Endothelial cell of umbilical vein (primary cell): Measurements from ENCODE around the gene LDAF1. TPM values are rescaled to one million over a fixed set of nuclear protein-coding genes. Genes with fewer than 3 reads are reported as not detected.

Source experiments
- BruUV-seq: library from RNA; stranded (reverse); fragments of 400-500 nt; replicated peaks from 2 replicates; lab custom pipeline; 2021; lab: Mats Ljungman, UMichigan
- CTCF ChIA-PET: fragments of 300-600, 350-600 bp; sonication (Branson Sonifier 250); formaldehyde crosslinking; loops from one replicate; lab custom pipeline; 2021; ENCODE audit warnings: antibody characterized with exemption, inconsistent platforms; lab: Charles Lee
- POLR2A ChIA-PET: fragments of 300-600, 350-600 bp; sonication (Branson Sonifier 250); formaldehyde crosslinking; loops from one replicate; lab custom pipeline; 2021; ENCODE audit warnings: antibody characterized with exemption, inconsistent platforms; lab: Charles Lee
- DNase-seq: peaks from one replicate; pipeline ENCODE4 v3.0.0-alpha.2; 2011; ENCODE audit warnings: low read depth, low spot score
- FAIRE-seq: peaks from 2 replicates; lab custom pipeline; 2011; peaks lifted over from hg19 to GRCh38; lab: Jason Lieb, UNC
- H2AFZ ChIP-seq: 2 replicates; pipeline ENCODE4 v1.6.0; 2012; ENCODE audit warnings: low read depth, low read length, control low read depth, inconsistent platforms
- H3K27ac ChIP-seq: 2 replicates; pipeline ENCODE4 v1.5.1; 2011; ENCODE audit warnings: low read depth, mild to moderate bottlenecking, control low read depth, low read length, moderate library complexity; ENCODE audit not compliant: insufficient read depth
- H3K27me3 ChIP-seq, 2 experiments: 2 replicates each; pipeline versions ENCODE4 v1.6.0 to v1.6.1; 2011; ENCODE audit warnings: low read length in 2 of 2, mixed read lengths in 1 of 2; ENCODE audit not compliant: control insufficient read depth in 2 of 2, insufficient read depth in 2 of 2
- H3K36me3 ChIP-seq, 2 experiments: 2 replicates in 1 of 2; 3 replicates in 1 of 2; pipeline ENCODE4 v1.5.1; 2011; ENCODE audit warnings: low read length in 2 of 2, mild to moderate bottlenecking in 1 of 2, moderate library complexity in 1 of 2; ENCODE audit not compliant: control insufficient read depth in 2 of 2, insufficient read depth in 2 of 2; ENCODE audit errors: extremely low read depth in 1 of 2
- H3K4me1 ChIP-seq: 3 replicates; pipeline ENCODE4 v1.5.1; 2011; ENCODE audit warnings: mild to moderate bottlenecking, low read length; ENCODE audit not compliant: control insufficient read depth, insufficient read depth; ENCODE audit errors: extremely low read depth
- H3K4me2 ChIP-seq: 2 replicates; pipeline ENCODE4 v1.6.1; 2011; ENCODE audit warnings: low read length, control low read depth, mixed read lengths; ENCODE audit not compliant: insufficient read depth
- H3K4me3 ChIP-seq, 3 experiments: fragments of 200-600 bp in 1 of 3; sonication (generic), shearing (Covaris generic) in 1 of 3; replicated peaks in 1 of 3; 2 replicates each; pipeline ENCODE4 v1.5.1; 2011 to 2016; ENCODE audit warnings: control low read depth in 3 of 3, low read length in 3 of 3, mild to moderate bottlenecking in 2 of 3, inconsistent platforms in 1 of 3, low read depth in 1 of 3, moderate library complexity in 1 of 3; ENCODE audit not compliant: insufficient read depth in 1 of 3
- H3K79me2 ChIP-seq: 2 replicates; pipeline ENCODE4 v1.6.0; 2012; ENCODE audit warnings: low read length, inconsistent platforms; ENCODE audit not compliant: control insufficient read depth, insufficient read depth
- H3K9ac ChIP-seq: replicated peaks from 2 replicates; pipeline ENCODE3; 2011; ENCODE audit warnings: low read length, control low read depth; ENCODE audit not compliant: insufficient read depth; ENCODE audit errors: extremely low read depth
- H3K9me1 ChIP-seq: replicated peaks from 3 replicates; pipeline ENCODE4 v1.6.0; 2011; ENCODE audit warnings: mild to moderate bottlenecking, low read length; ENCODE audit not compliant: control insufficient read depth, insufficient read depth; ENCODE audit errors: extremely low read depth
- H3K9me3 ChIP-seq: replicated peaks from 2 replicates; pipeline ENCODE4 v1.5.1; 2012; ENCODE audit warnings: low read length, inconsistent platforms; ENCODE audit not compliant: control insufficient read depth, insufficient read depth
- H4K20me1 ChIP-seq: replicated peaks from 2 replicates; pipeline ENCODE3; 2011; ENCODE audit warnings: mild to moderate bottlenecking, low read length; ENCODE audit not compliant: control insufficient read depth, insufficient read depth; ENCODE audit errors: extremely low read depth
- EZH2 ChIP-seq: IDR thresholded peaks from 2 replicates; pipeline ENCODE4 v1.6.1; 2012; ENCODE audit warnings: borderline replicate concordance, low read depth, mild to moderate bottlenecking, moderate library complexity, low read length, inconsistent platforms; ENCODE audit not compliant: severe bottlenecking
- FOS ChIP-seq: IDR thresholded peaks from 2 replicates; pipeline ENCODE4 v1.6.1; 2011; ENCODE audit warnings: mild to moderate bottlenecking, low read length, moderate library complexity, borderline replicate concordance; ENCODE audit not compliant: insufficient read depth
- GATA2 ChIP-seq: IDR thresholded peaks from 2 replicates; pipeline ENCODE4 v1.7.0; 2011; ENCODE audit warnings: low read depth, mild to moderate bottlenecking, moderate library complexity, mixed read lengths, low read length; ENCODE audit not compliant: insufficient read length, insufficient read depth
- JUN ChIP-seq: IDR thresholded peaks from 2 replicates; pipeline ENCODE4 v1.6.1; 2011; ENCODE audit warnings: borderline replicate concordance, low read depth; ENCODE audit not compliant: insufficient read length, insufficient read depth
- MYC ChIP-seq: IDR thresholded peaks from one replicate; pipeline ENCODE4 v1.6.1; 2011; ENCODE audit warnings: mild to moderate bottlenecking, low read depth, low read length
- POLR2A ChIP-seq: IDR thresholded peaks from 2 replicates; pipeline ENCODE4 v1.6.1; 2012; ENCODE audit warnings: low read depth, mild to moderate bottlenecking, control low read depth, low read length
- POLR2AphosphoS5 ChIP-seq: IDR thresholded peaks from 2 replicates; pipeline ENCODE4 v1.6.1; 2012; ENCODE audit warnings: low read depth, mild to moderate bottlenecking, control low read depth, low read length, moderate library complexity; ENCODE audit not compliant: insufficient read depth
- dilution Hi-C: fragments of 300-500 bp; cut with MboI; formaldehyde crosslinking; loops from one replicate; pipeline ENCODE4 v1.15.0; 2019; ENCODE audit warnings: low sequenced_read_pairs; ENCODE audit not compliant: extremely low pct_ligation_motif_present
- intact Hi-C: fragments of 100-400 bp; cut with micrococcal nuclease; formaldehyde crosslinking; loops from one replicate; pipeline ENCODE4 v1.10.0; 2022
- polyA plus RNA-seq, 4 experiments: library from polyadenylated mRNA; depleted of rRNA in 3 of 4; stranded (reverse) in 3 of 4; unstranded in 1 of 4; fragments of >200 nt; gene quantifications; 2 replicates each; pipeline versions ENCODE4 v1.2.1 to v1.2.3, GENCODE V29; 2011 to 2012; ENCODE audit warnings: missing spikeins in 1 of 4
- total RNA-seq: library from RNA; stranded (reverse); gene quantifications from 2 replicates; pipeline ENCODE4 v1.2.3, GENCODE V29; 2021
- TF ChIP-seq, protein P1 (sequence below), 2 donors: IDR thresholded peaks; 1 replicate in 1 of 2; 2 replicates in 1 of 2; pipeline ENCODE4 v1.5.1; 2011; ENCODE audit warnings: low read length in 2 of 2, mild to moderate bottlenecking in 2 of 2, moderate library complexity in 2 of 2, control low read depth in 1 of 2, inconsistent platforms in 1 of 2, low read depth in 1 of 2; ENCODE audit not compliant: insufficient read depth in 1 of 2; ENCODE audit errors: extremely low read depth in 1 of 2
- TF ChIP-seq, protein P2 (sequence below): IDR thresholded peaks from 2 replicates; pipeline ENCODE4 v1.6.1; 2011; ENCODE audit not compliant: insufficient read depth, insufficient read length

Gene LDAF1
- total and polyA plus RNA-seq, 2 donors (not counting 3 experiments of a cell fraction or from before 2014, with no cell fraction given): 20.4 to 37.5 TPM

DNA sequence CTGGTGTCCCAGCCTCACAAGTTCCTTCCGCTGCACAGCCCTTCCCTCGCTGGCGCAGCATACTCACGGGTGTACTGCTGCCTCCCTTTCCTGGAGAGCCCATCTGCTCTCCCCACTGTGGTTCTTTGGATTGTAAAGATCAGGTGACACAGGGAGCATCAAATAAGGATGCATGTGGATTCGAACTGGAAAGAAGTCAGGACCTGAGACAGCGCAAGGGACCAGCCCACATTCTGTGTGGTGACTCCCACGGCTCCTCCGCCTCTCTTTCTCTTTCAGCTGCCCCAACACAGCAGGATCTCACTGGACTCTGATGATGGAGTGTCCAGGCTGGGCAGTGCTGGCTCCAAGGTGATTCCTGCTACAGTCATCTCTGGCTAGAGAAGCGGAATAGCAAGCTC lies 8.1 kb downstream of the LDAF1 start:
- DNase-seq (no peak), FAIRE-seq (no peak)
- ChIA-PET POLR2A (no interaction called here), CTCF (interaction anchor here (1.9 kb wide), 1 partner anchor 10 kb away, joined by 7 read pairs; no protein-coding TSS in a partner anchor)
- no peak overlapping the region for H2AFZ ChIP-seq
- no peaks in the 10 kb centered on the region for H3K9me1 ChIP-seq
- no peaks in the 10 kb centered on the region for H3K9me3 ChIP-seq
- H3K4me2 ChIP-seq: no peak overlapping the region
- dilution Hi-C loops (no loop called here), intact Hi-C loops (no loop called here)
- peaks cover 6 to 14% of the 10 kb centered on the region in 2 experiments for H3K36me3 ChIP-seq
- no TSS peak for BruUV-seq
- no peaks in the 10 kb centered on the region for H3K27me3 ChIP-seq
- no peaks in the 10 kb centered on the region for H3K79me2 ChIP-seq
- no peak overlapping the region for H3K4me3 ChIP-seq
- no peak for TF ChIP-seq POLR2AphosphoS5
- TF ChIP-seq MYC: no peak
- TF ChIP-seq, protein P1, sequence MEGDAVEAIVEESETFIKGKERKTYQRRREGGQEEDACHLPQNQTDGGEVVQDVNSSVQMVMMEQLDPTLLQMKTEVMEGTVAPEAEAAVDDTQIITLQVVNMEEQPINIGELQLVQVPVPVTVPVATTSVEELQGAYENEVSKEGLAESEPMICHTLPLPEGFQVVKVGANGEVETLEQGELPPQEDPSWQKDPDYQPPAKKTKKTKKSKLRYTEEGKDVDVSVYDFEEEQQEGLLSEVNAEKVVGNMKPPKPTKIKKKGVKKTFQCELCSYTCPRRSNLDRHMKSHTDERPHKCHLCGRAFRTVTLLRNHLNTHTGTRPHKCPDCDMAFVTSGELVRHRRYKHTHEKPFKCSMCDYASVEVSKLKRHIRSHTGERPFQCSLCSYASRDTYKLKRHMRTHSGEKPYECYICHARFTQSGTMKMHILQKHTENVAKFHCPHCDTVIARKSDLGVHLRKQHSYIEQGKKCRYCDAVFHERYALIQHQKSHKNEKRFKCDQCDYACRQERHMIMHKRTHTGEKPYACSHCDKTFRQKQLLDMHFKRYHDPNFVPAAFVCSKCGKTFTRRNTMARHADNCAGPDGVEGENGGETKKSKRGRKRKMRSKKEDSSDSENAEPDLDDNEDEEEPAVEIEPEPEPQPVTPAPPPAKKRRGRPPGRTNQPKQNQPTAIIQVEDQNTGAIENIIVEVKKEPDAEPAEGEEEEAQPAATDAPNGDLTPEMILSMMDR (IDR thresholded peaks at IDR 0.05; ENCODE audit: extremely low read depth in 1 of 2, insufficient read depth in 1 of 2, low read depth in 1 of 2, low read length in 2 of 2): no peak
- TF ChIP-seq GATA2: no peak
- TF ChIP-seq POLR2A: no peak
- TF ChIP-seq FOS: no peak
- H3K4me1 ChIP-seq: no peaks in the 10 kb centered on the region
- no peak overlapping the region for H3K27ac ChIP-seq
- no peak overlapping the region for H3K9ac ChIP-seq
- H4K20me1 ChIP-seq: no peaks in the 10 kb centered on the region

DNA sequence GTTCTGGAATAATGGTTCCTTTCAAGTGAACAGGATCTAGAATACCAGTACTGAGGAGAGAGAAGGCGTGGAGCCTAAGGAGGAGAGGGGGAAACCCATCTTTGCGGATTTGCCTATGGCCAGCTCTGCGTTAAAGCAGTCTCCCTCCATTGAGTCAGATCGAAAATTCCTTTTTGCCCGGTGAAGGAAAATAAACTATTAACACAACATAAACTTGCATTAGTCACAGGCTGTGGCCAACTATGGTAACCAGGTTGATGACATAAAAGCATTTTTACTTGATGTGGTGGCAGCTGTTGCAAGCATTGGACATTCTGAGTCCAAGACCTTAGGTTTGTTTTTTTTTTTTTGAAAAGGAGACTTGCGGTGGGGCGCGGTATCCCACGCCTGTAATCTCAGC lies 8.9 kb downstream of the LDAF1 start:
- FAIRE-seq (no peak), DNase-seq (no peak)
- H3K4me1 ChIP-seq: no peaks in the 10 kb centered on the region
- no peak overlapping the region for H3K27ac ChIP-seq
- H3K9me3 ChIP-seq: no peaks in the 10 kb centered on the region
- ChIA-PET CTCF (interaction anchor here (1.9 to 2.1 kb wide), 2 partner anchors 11 kb away, joined by 7 to 8 read pairs; no protein-coding TSS in a partner anchor), POLR2A (interaction anchor here (0.7 kb wide), 1 partner anchor 19 kb away, joined by 3 read pairs; no protein-coding TSS in a partner anchor)
- no peaks in the 10 kb centered on the region for H3K9me1 ChIP-seq
- H3K79me2 ChIP-seq: no peaks in the 10 kb centered on the region
- H3K27me3 ChIP-seq: no peaks in the 10 kb centered on the region
- H3K4me3 ChIP-seq: no peak overlapping the region
- TF ChIP-seq POLR2A (no peak), GATA2 (no peak), EZH2 (no peak), JUN (no peak), MYC (no peak), POLR2AphosphoS5 (no peak)
- TF ChIP-seq, protein P2, sequence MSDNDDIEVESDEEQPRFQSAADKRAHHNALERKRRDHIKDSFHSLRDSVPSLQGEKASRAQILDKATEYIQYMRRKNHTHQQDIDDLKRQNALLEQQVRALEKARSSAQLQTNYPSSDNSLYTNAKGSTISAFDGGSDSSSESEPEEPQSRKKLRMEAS: no peak
- intact Hi-C loops (no loop called here), dilution Hi-C loops (no loop called here)
- H3K4me2 ChIP-seq: no peak overlapping the region
- H3K36me3 ChIP-seq: peaks cover 6 to 16% of the 10 kb centered on the region in 2 experiments
- H3K9ac ChIP-seq: no peak overlapping the region
- no peak overlapping the region for H2AFZ ChIP-seq
- H4K20me1 ChIP-seq: no peaks in the 10 kb centered on the region
- no TSS peak for BruUV-seq
